B cell (primary cell): ENCODE measurements around the gene ADAM17. TPM values are rescaled to one million over a fixed set of nuclear protein-coding genes. Genes with fewer than 3 reads are reported as not detected.

Experiments used
- ATAC-seq: fragments of 200-7000 bp; cut with Tn5 transposase; one replicate; pipeline ENCODE4 v1.10.0; 2021; ENCODE audit warnings: low read depth, mild to moderate bottlenecking, moderate number of reproducible peaks, moderate library complexity
- CTCF ChIA-PET: fragments of 350-600 bp; sonication (Branson Sonifier 250); formaldehyde crosslinking; loops from one replicate; lab custom pipeline; 2021; ENCODE audit warnings: antibody characterized with exemption, inconsistent platforms; lab: Charles Lee
- POLR2A ChIA-PET: fragments of 350-600 bp; sonication (Branson Sonifier 250); formaldehyde crosslinking; loops from one replicate; lab custom pipeline; 2021; ENCODE audit warnings: antibody characterized with exemption; lab: Charles Lee
- DNase-seq: peaks from one replicate; pipeline ENCODE4 v3.0.0; 2013
- H2AFZ ChIP-seq: 2 replicates; pipeline ENCODE4 v1.6.1; 2012; ENCODE audit warnings: mild to moderate bottlenecking, low read depth, low read length; ENCODE audit not compliant: insufficient read depth, poor library complexity, severe bottlenecking
- H3K27ac ChIP-seq, 2 donors: 1 replicate in 1 of 2; 2 replicates in 1 of 2; pipeline ENCODE4 v1.5.1; 2012 to 2013; ENCODE audit warnings: low read length in 2 of 2, mild to moderate bottlenecking in 2 of 2, moderate library complexity in 1 of 2
- H3K27me3 ChIP-seq, 4 experiments: fragments of 200-600 bp in 1 of 4; sonication (generic) in 1 of 4; replicated peaks in 1 of 4; 1 replicate in 2 of 4; 2 replicates in 2 of 4; pipeline versions ENCODE4 v1.6.1 to v1.7.0; 2013 to 2016; ENCODE audit warnings: low read length in 3 of 4, mild to moderate bottlenecking in 2 of 4, mixed read lengths in 1 of 4, moderate library complexity in 1 of 4; ENCODE audit not compliant: insufficient read depth in 4 of 4, control insufficient read depth in 3 of 4; ENCODE audit errors: control extremely low read depth in 1 of 4
- H3K36me3 ChIP-seq, 2 experiments: replicated peaks in 1 of 2; 1 replicate in 1 of 2; 2 replicates in 1 of 2; pipeline versions ENCODE4 v1.6.1 to v1.7.1; 2013; ENCODE audit warnings: low read length in 1 of 2; ENCODE audit not compliant: insufficient read depth in 2 of 2, control insufficient read depth in 1 of 2; ENCODE audit errors: control extremely low read depth in 1 of 2, extremely low read depth in 1 of 2
- H3K4me1 ChIP-seq, 2 donors: fragments of 200-600 bp in 1 of 2; sonication (generic) in 1 of 2; 1 replicate in 1 of 2; 2 replicates in 1 of 2; pipeline versions ENCODE4 v1.5.1 to v1.6.1; 2013 to 2017; ENCODE audit warnings: low read length in 2 of 2; ENCODE audit not compliant: control insufficient read depth in 2 of 2, insufficient read depth in 2 of 2
- H3K4me2 ChIP-seq: replicated peaks from 2 replicates; pipeline ENCODE3; 2012; ENCODE audit warnings: mild to moderate bottlenecking, low read depth, low read length; ENCODE audit not compliant: poor library complexity, severe bottlenecking
- H3K4me3 ChIP-seq, 5 experiments: fragments of 200-600 bp in 1 of 5; sonication (generic) in 1 of 5; 1 replicate in 3 of 5; 2 replicates in 2 of 5; pipeline versions ENCODE4 v1.5.1 to v1.7.0; 2011 to 2016; ENCODE audit warnings: low read length in 4 of 5, mild to moderate bottlenecking in 4 of 5, low read depth in 2 of 5, control low read depth in 1 of 5, moderate library complexity in 1 of 5; ENCODE audit not compliant: insufficient read depth in 1 of 5; ENCODE audit errors: control extremely low read depth in 1 of 5, extremely low read depth in 1 of 5
- H3K79me2 ChIP-seq: fragments of 200-600 bp; sonication (generic); one replicate; pipeline ENCODE4 v1.6.0; 2016; ENCODE audit warnings: low read length; ENCODE audit not compliant: control insufficient read depth, insufficient read depth
- H3K9ac ChIP-seq: fragments of 200-600 bp; sonication (generic); 2 replicates; pipeline ENCODE4 v1.6.1; 2017; ENCODE audit warnings: mild to moderate bottlenecking, low read length, moderate library complexity
- H3K9me3 ChIP-seq, 3 donors: one replicate each; pipeline versions ENCODE4 v1.6.1 to v1.7.1; 2013; ENCODE audit warnings: low read length in 2 of 3; ENCODE audit not compliant: control insufficient read depth in 2 of 3, insufficient read depth in 1 of 3; ENCODE audit errors: control extremely low read depth in 1 of 3
- H4K20me1 ChIP-seq: 2 replicates; pipeline ENCODE4 v1.6.0; 2012; ENCODE audit warnings: mild to moderate bottlenecking, low read length; ENCODE audit not compliant: insufficient read depth, control insufficient read depth, poor library complexity, severe bottlenecking
- H3K27ac Mint-ChIP-seq: one replicate; pipeline ENCODE4 v1.8.0; 2021; ENCODE audit warnings: mixed read lengths
- H3K27me3 Mint-ChIP-seq: one replicate; pipeline ENCODE4 v1.8.0; 2021; ENCODE audit warnings: mixed read lengths
- H3K4me1 Mint-ChIP-seq: one replicate; pipeline ENCODE4 v1.8.0; 2021; ENCODE audit warnings: mixed read lengths
- H3K4me3 Mint-ChIP-seq: one replicate; pipeline ENCODE4 v1.8.0; 2021; ENCODE audit warnings: mixed read lengths
- H3K9me3 Mint-ChIP-seq: one replicate; pipeline ENCODE4 v1.8.0; 2022; ENCODE audit warnings: mixed read lengths; ENCODE audit not compliant: insufficient read depth
- CTCF ChIP-seq: fragments of 200-600 bp; IDR thresholded peaks from one replicate; pipeline ENCODE4 v1.8.0; 2022; ENCODE audit warnings: antibody characterized with exemption, mild to moderate bottlenecking
- EZH2 ChIP-seq: IDR thresholded peaks from 2 replicates; pipeline ENCODE4 v1.6.1; 2012; ENCODE audit warnings: borderline replicate concordance, low read depth, mild to moderate bottlenecking, moderate library complexity, low read length; ENCODE audit not compliant: insufficient read depth, poor library complexity, severe bottlenecking
- WGBS: methylation state at CpG from one replicate; pipeline ENCODE4 v1.1.5; 2013; ENCODE audit warnings: missing lambda C conversion rate; ENCODE audit not compliant: insufficient coverage; 5-methylcytosine and 5-hydroxymethylcytosine counted together
- intact Hi-C: fragments of 100-400 bp; cut with micrococcal nuclease; formaldehyde crosslinking; loops from one replicate; pipeline ENCODE4 v1.10.0; 2022
- polyA plus RNA-seq: library from polyadenylated mRNA; depleted of rRNA; stranded (reverse); fragments of >200 nt; gene quantifications from 2 replicates; pipeline ENCODE4 v1.2.3, GENCODE V29; 2012
- total RNA-seq, 2 donors: library from RNA; stranded (reverse); fragments of 120-200 nt in 1 of 2; gene quantifications; 1 replicate in 1 of 2; 2 replicates in 1 of 2; pipeline versions ENCODE4 v1.2.3 to v1.2.4, GENCODE V29; 2013 to 2022

Gene ADAM17
- total and polyA plus RNA-seq, 2 donors (not counting 1 experiment from before 2014, with no cell fraction given): 13.9 to 57.8 TPM

DNA sequence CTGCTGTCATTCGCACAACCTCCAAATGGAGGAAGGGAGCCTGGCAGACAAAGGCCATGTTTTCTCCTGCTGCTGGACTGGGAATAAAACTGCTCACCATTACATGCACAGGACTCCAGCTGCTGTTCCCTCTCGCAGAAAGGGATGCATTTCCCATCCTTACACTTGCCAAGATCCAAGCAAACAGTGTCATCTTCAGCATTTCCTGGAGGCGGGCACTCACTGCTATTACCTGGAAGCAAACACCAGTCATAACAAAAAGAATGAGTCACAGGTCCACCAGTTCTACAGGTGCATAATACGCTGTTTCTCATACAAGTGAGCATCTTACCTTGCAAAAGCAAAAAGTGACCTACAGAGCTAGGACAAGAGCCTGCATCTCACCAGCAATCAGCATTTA is 58.6 kb downstream of the ADAM17 start:
- no peaks in the 10 kb centered on the region for H3K9me3 Mint-ChIP-seq
- H3K27me3 ChIP-seq: no peaks in the 10 kb centered on the region
- no peak overlapping the region for H3K4me3 ChIP-seq
- H3K4me1 ChIP-seq: no peaks in the 10 kb centered on the region
- no peak overlapping the region for H3K4me2 ChIP-seq
- H3K4me3 Mint-ChIP-seq: no peak overlapping the region
- no peak overlapping the region for H3K9ac ChIP-seq
- no peaks in the 10 kb centered on the region for H3K27me3 Mint-ChIP-seq
- no peak overlapping the region for H3K27ac Mint-ChIP-seq
- POLR2A ChIA-PET: no interaction called here
- no peaks in the 10 kb centered on the region for H3K79me2 ChIP-seq
- CTCF ChIA-PET: no interaction called here
- intact Hi-C loops: no loop called here
- no peaks in the 10 kb centered on the region for H3K9me3 ChIP-seq
- H2AFZ ChIP-seq: no peak overlapping the region
- H3K4me1 Mint-ChIP-seq: no peaks in the 10 kb centered on the region
- WGBS: 96% methylated on average over 4 of the region's 4 CpGs
- peaks cover 22 to 83% of the 10 kb centered on the region in 2 experiments for H3K36me3 ChIP-seq
- DNase-seq: no peak
- no peak overlapping the region for H3K27ac ChIP-seq
- TF ChIP-seq EZH2 (no peak), CTCF (no peak)
- peaks cover 20% of the 10 kb centered on the region for H4K20me1 ChIP-seq
- no peak for ATAC-seq

DNA sequence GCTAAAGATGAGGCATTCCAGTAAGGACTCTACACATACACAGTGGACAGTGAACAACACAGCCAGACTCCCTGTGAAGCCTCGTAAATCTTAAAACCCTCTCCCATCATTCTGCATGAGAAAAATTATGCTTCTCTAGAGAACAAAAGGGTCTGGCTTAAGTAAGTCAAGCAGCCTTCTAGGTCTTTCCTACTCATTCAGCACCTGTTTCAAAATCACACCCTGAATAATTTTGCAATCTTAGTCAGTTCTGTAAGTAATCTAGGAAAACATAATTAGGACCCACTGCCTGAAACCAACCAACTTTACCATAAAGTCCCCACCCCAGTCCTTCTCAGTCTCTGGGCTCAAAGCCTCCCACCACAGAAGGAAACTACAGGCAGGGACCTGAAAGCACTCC is 61.5 kb downstream of the ADAM17 start:
- H3K27me3 Mint-ChIP-seq: no peaks in the 10 kb centered on the region
- no peak overlapping the region for H2AFZ ChIP-seq
- no peak overlapping the region for H3K27ac ChIP-seq
- peaks cover 12 to 89% of the 10 kb centered on the region in 2 experiments for H3K36me3 ChIP-seq
- DNase-seq (no peak), ATAC-seq (no peak)
- H3K27ac Mint-ChIP-seq: no peak overlapping the region
- H3K4me3 Mint-ChIP-seq: no peak overlapping the region
- H3K9me3 ChIP-seq: no peaks in the 10 kb centered on the region
- H4K20me1 ChIP-seq: peaks cover 6% of the 10 kb centered on the region
- no peak overlapping the region for H3K9ac ChIP-seq
- H3K4me3 ChIP-seq: no peak overlapping the region
- no peaks in the 10 kb centered on the region for H3K4me1 ChIP-seq
- no peak for TF ChIP-seq EZH2
- TF ChIP-seq CTCF: no peak
- POLR2A ChIA-PET: no interaction called here
- H3K4me2 ChIP-seq: no peak overlapping the region
- no peaks in the 10 kb centered on the region for H3K27me3 ChIP-seq
- no peaks in the 10 kb centered on the region for H3K9me3 Mint-ChIP-seq
- H3K4me1 Mint-ChIP-seq: no peaks in the 10 kb centered on the region
- intact Hi-C loops: no loop called here
- H3K79me2 ChIP-seq: no peaks in the 10 kb centered on the region
- WGBS: no CpG with 5 or more reads among the region's 1 CpG
- CTCF ChIA-PET: no interaction called here
